NB4 (cell line): ENCODE results near the gene NDRG3.

Experiments used
- CTCF ChIP-seq: IDR thresholded peaks from one replicate; pipeline ENCODE4 v1.5.1; 2012; ENCODE audit warnings: low read depth, low read length
- MYC ChIP-seq: IDR thresholded peaks from 2 replicates; pipeline ENCODE4 v1.6.1; 2011; ENCODE audit warnings: low read depth, low read length
- POLR2A ChIP-seq: IDR thresholded peaks from 2 replicates; pipeline ENCODE4 v1.6.1; 2011; ENCODE audit warnings: mild to moderate bottlenecking; ENCODE audit not compliant: insufficient read length; ENCODE audit errors: extremely low read depth

GRCh38 chr20:36614781-36615557 lies 130.9 kb downstream of the NDRG3 start:
- TF ChIP-seq POLR2A (no peak), CTCF (no peak), MYC (no peak)
